GM18951 (cell line): ENCODE measurements around the gene NEBL.
"Not testable (repeated sequence)": the region's sequence is repeated elsewhere in the genome, so short reads cannot be mapped to it uniquely, and the experiment has no call there.

Source experiments
- POLR2A ChIP-seq: IDR thresholded peaks from 4 replicates; pipeline ENCODE4 v1.6.1; 2011; ENCODE audit warnings: mild to moderate bottlenecking; ENCODE audit not compliant: insufficient read length, insufficient read depth; ENCODE audit errors: extremely low read depth
- in situ Hi-C: fragments of 300-500 bp; cut with MboI; formaldehyde crosslinking; loops from one replicate; pipeline ENCODE4 v1.12.0; 2022; ENCODE audit warnings: low sequenced_read_pairs, mixed read lengths, inconsistent platforms; ENCODE audit not compliant: unreplicated experiment

The NEBL gene

GRCh38 chr10:20897146-20897825 is at the start of gene NEBL:
NEBL (minus strand) TSS chr10:20897311; CDS start chr10:20897205, 106 bp downstream.
- in situ Hi-C loops = no loop called here
- no peak for TF ChIP-seq POLR2A

GRCh38 chr10:20945546-20946332 is 48.6 kb upstream of the NEBL start:
- TF ChIP-seq POLR2A = no peak
- in situ Hi-C loops = no loop called here

- no peak for TF ChIP-seq POLR2A
- in situ Hi-C loops = no loop called here
These were observed 47.8 kb upstream of the NEBL start for GRCh38 chr10:20944789-20945502.

GRCh38 chr10:20939414-20939813 is 42.3 kb upstream of the NEBL start:
- in situ Hi-C loops = not testable (repeated sequence)

- no peak for TF ChIP-seq POLR2A
- in situ Hi-C loops = no loop called here
These were observed 39.3 kb upstream of the NEBL start for GRCh38 chr10:20936396-20936795.

GRCh38 chr10:20935931-20936330 is 38.8 kb upstream of the NEBL start:
- in situ Hi-C loops = no loop called here
- TF ChIP-seq POLR2A = no peak

- no peak for TF ChIP-seq POLR2A
- in situ Hi-C loops = no loop called here
These were observed 38.2 kb upstream of the NEBL start for GRCh38 chr10:20935301-20935700.

- no peak for TF ChIP-seq POLR2A
- in situ Hi-C loops = no loop called here
These were observed 36.6 kb upstream of the NEBL start for GRCh38 chr10:20933705-20934104.

GRCh38 chr10:20932606-20933126 is 35.6 kb upstream of the NEBL start:
- no peak for TF ChIP-seq POLR2A

GRCh38 chr10:20931156-20931795 is 34.2 kb upstream of the NEBL start:
- TF ChIP-seq POLR2A = no peak
- in situ Hi-C loops = no loop called here

More at GRCh38 chr10:20932606-20933126, 35.6 kb upstream of the NEBL start:
- in situ Hi-C loops = no loop called here

GRCh38 chr10:20927456-20927855 is 30.3 kb upstream of the NEBL start:
- in situ Hi-C loops = no loop called here
- no peak for TF ChIP-seq POLR2A

- TF ChIP-seq POLR2A = no peak
- in situ Hi-C loops = no loop called here
These were observed 25.3 kb upstream of the NEBL start for GRCh38 chr10:20922451-20922850.

- in situ Hi-C loops = no loop called here
These were observed 24.9 kb upstream of the NEBL start for GRCh38 chr10:20922033-20922432.

GRCh38 chr10:20920061-20920460 is 22.9 kb upstream of the NEBL start:
- no peak for TF ChIP-seq POLR2A
- in situ Hi-C loops = no loop called here

More at GRCh38 chr10:20922033-20922432, 24.9 kb upstream of the NEBL start:
- TF ChIP-seq POLR2A = no peak
